BLaER1 treated with 17β-estradiol and CSF1 and Interleukin-3, amounts not matched to agents 10 nM and 100 nM (cell line): ENCODE data around the gene SERPINB8.

Experiments used
- H3K27ac ChIP-seq, 11 experiments: shearing (Covaris generic); formaldehyde crosslinking; 2 replicates each; pipeline ENCODE4 v1.8.1; 2022
- H3K27me3 ChIP-seq, 11 experiments: shearing (Covaris generic); formaldehyde crosslinking; 2 replicates each; pipeline ENCODE4 v1.8.1; 2022
- H3K36me3 ChIP-seq, 11 experiments: shearing (Covaris generic); formaldehyde crosslinking; 2 replicates each; pipeline ENCODE4 v1.8.1; 2022
- H3K4me1 ChIP-seq, 10 experiments: shearing (Covaris generic); formaldehyde crosslinking; 2 replicates each; pipeline ENCODE4 v1.8.1; 2022
- H3K4me2 ChIP-seq, 11 experiments: shearing (Covaris generic); formaldehyde crosslinking; 2 replicates each; pipeline ENCODE4 v1.8.1; 2022
- H3K4me3 ChIP-seq, 10 experiments: shearing (Covaris generic); formaldehyde crosslinking; 2 replicates each; pipeline ENCODE4 v1.8.1; 2022
- H3K9ac ChIP-seq, 11 experiments: shearing (Covaris generic); formaldehyde crosslinking; 2 replicates each; pipeline ENCODE4 v1.8.1; 2022
- H3K9me3 ChIP-seq, 11 experiments: shearing (Covaris generic); formaldehyde crosslinking; replicated peaks in 1 of 11; 2 replicates each; pipeline ENCODE4 v1.8.1; 2022
- H4K20me1 ChIP-seq, 11 experiments: shearing (Covaris generic); formaldehyde crosslinking; 2 replicates each; pipeline ENCODE4 v1.8.1; 2022
- Cebpa-rat ChIP-seq, 11 experiments: shearing (Covaris generic); IDR thresholded peaks; 2 replicates each; pipeline ENCODE4 v1.8.1; 2022

Gene SERPINB8

GRCh38 chr18:63962137-63962536 is 7.7 kb upstream of the SERPINB8 start:
- TF ChIP-seq Cebpa-rat (IDR thresholded peaks at IDR 0.05) = no peak
- Histone ChIP-seq H3K4me3 (no peak overlapping the region), H4K20me1 (no peaks in the 10 kb centered on the region), H3K9ac (no peak overlapping the region), H3K9me3 (0 out of 22 replicates have a peak, but pooled peaks cover 0 to 3% (median 0%) of the 10 kb centered on the region in 11 experiments), H3K4me2 (peak overlapping the region in 2 of 11 experiments; percentile 38 to 39; a peak in 2 of 22 replicates), H3K27ac (no peak overlapping the region), H3K27me3 (no peaks in the 10 kb centered on the region), H3K4me1 (peaks cover 0 to 28% (median 7%) of the 10 kb centered on the region in 10 experiments; a peak in 12 of 20 replicates), H3K36me3 (no peaks in the 10 kb centered on the region)

GRCh38 chr18:63963615-63964256 is 6.1 kb upstream of the SERPINB8 start:
- Histone ChIP-seq H3K27me3 (no peaks in the 10 kb centered on the region), H3K27ac (no peak overlapping the region), H3K4me3 (no peak overlapping the region), H4K20me1 (no peaks in the 10 kb centered on the region), H3K9ac (no peak overlapping the region), H3K9me3 (0 out of 22 replicates have a peak, but pooled peaks cover 0 to 3% (median 0%) of the 10 kb centered on the region in 11 experiments), H3K4me1 (peaks cover 0 to 44% (median 20%) of the 10 kb centered on the region in 10 experiments; a peak in 15 of 20 replicates), H3K36me3 (no peaks in the 10 kb centered on the region), H3K4me2 (peak overlapping the region in 1 of 11 experiments; percentile 27; a peak in 1 of 22 replicates)
- TF ChIP-seq Cebpa-rat (IDR thresholded peaks at IDR 0.05) = no peak

- Histone ChIP-seq H3K4me3 (no peak overlapping the region), H3K4me2 (no peak overlapping the region), H3K9ac (no peak overlapping the region), H3K9me3 (no peaks in the 10 kb centered on the region), H3K27ac (no peak overlapping the region), H4K20me1 (no peaks in the 10 kb centered on the region), H3K36me3 (no peaks in the 10 kb centered on the region), H3K27me3 (no peaks in the 10 kb centered on the region), H3K4me1 (peaks cover 8 to 54% (median 31%) of the 10 kb centered on the region in 10 experiments)
- no peak for TF ChIP-seq Cebpa-rat (IDR thresholded peaks at IDR 0.05)
Measured at GRCh38 chr18:63964908-63965307, 5.0 kb upstream of the SERPINB8 start.

GRCh38 chr18:63965716-63966330 is 4.1 kb upstream of the SERPINB8 start:
- TF ChIP-seq Cebpa-rat (IDR thresholded peaks at IDR 0.05) = no peak
- Histone ChIP-seq H3K4me3 (no peak overlapping the region), H3K27ac (no peak overlapping the region), H3K36me3 (no peaks in the 10 kb centered on the region), H3K4me2 (no peak overlapping the region), H3K9ac (no peak overlapping the region), H3K9me3 (no peaks in the 10 kb centered on the region), H4K20me1 (peaks cover 0 to 2% (median 0%) of the 10 kb centered on the region in 11 experiments; a peak in 2 of 22 replicates), H3K27me3 (no peaks in the 10 kb centered on the region), H3K4me1 (peaks cover 10 to 54% (median 31%) of the 10 kb centered on the region in 10 experiments)

GRCh38 chr18:63970809-63971205 is 926 bp downstream of the SERPINB8 start:
- peak overlapping the region; percentile 85 to 98 (median 95) for H3K9ac ChIP-seq
- H3K27ac ChIP-seq = peak overlapping the region; percentile 93 to 99 (median 96)
- H3K4me3 ChIP-seq = peak overlapping the region; percentile 71 to 97 (median 90)
- peaks cover 0 to 20% (median 0%) of the 10 kb centered on the region in 11 experiments; a peak in 7 of 22 replicates for H4K20me1 ChIP-seq
- TF ChIP-seq Cebpa-rat (IDR thresholded peaks at IDR 0.05) = no peak
- H3K4me2 ChIP-seq = peak overlapping the region; percentile 85 to 99 (median 94)
- H3K27me3 ChIP-seq = no peaks in the 10 kb centered on the region
- peaks cover 0 to 12% (median 5%) of the 10 kb centered on the region in 11 experiments; a peak in 6 of 22 replicates for H3K36me3 ChIP-seq
- H3K4me1 ChIP-seq = peaks cover 34 to 75% (median 63%) of the 10 kb centered on the region in 10 experiments
- peaks cover 0 to 8% (median 0%) of the 10 kb centered on the region in 11 experiments; a peak in 3 of 22 replicates for H3K9me3 ChIP-seq

GRCh38 chr18:63971320-63972001 is 1.6 kb downstream of the SERPINB8 start:
- no peak for TF ChIP-seq Cebpa-rat (IDR thresholded peaks at IDR 0.05)
- Histone ChIP-seq H3K4me1 (peaks cover 40 to 79% (median 70%) of the 10 kb centered on the region in 10 experiments), H3K27ac (peak overlapping the region; percentile 93 to 99 (median 96); a peak in 21 of 22 replicates), H3K9me3 (peaks cover 0 to 8% (median 0%) of the 10 kb centered on the region in 11 experiments; a peak in 3 of 22 replicates), H3K4me3 (peak overlapping the region; percentile 71 to 97 (median 90)), H3K36me3 (peaks cover 0 to 12% (median 5%) of the 10 kb centered on the region in 11 experiments; a peak in 6 of 22 replicates), H3K4me2 (peak overlapping the region; percentile 85 to 99 (median 94)), H4K20me1 (peaks cover 0 to 26% (median 3%) of the 10 kb centered on the region in 11 experiments; a peak in 10 of 22 replicates), H3K27me3 (no peaks in the 10 kb centered on the region), H3K9ac (peak overlapping the region; percentile 85 to 98 (median 95); a peak in 21 of 22 replicates)

- peak overlapping the region in 8 of 10 experiments; percentile 74 to 97 (median 93); a peak in 12 of 20 replicates for H3K4me3 ChIP-seq
- TF ChIP-seq Cebpa-rat (IDR thresholded peaks at IDR 0.05) = no peak
- no peaks in the 10 kb centered on the region for H3K27me3 ChIP-seq
- peaks cover 0 to 32% (median 7%) of the 10 kb centered on the region in 11 experiments; a peak in 12 of 22 replicates for H4K20me1 ChIP-seq
- peak overlapping the region in 3 of 11 experiments; percentile 95 to 99 (median 97); a peak in 3 of 22 replicates for H3K27ac ChIP-seq
- no peak overlapping the region; a peak in 1 of 22 replicates for H3K9ac ChIP-seq
- H3K4me1 ChIP-seq = peaks cover 42 to 79% (median 72%) of the 10 kb centered on the region in 10 experiments
- H3K36me3 ChIP-seq = peaks cover 0 to 12% (median 5%) of the 10 kb centered on the region in 11 experiments; a peak in 6 of 22 replicates
- H3K9me3 ChIP-seq = peaks cover 0 to 8% (median 0%) of the 10 kb centered on the region in 11 experiments; a peak in 3 of 22 replicates
- peak overlapping the region; percentile 85 to 99 (median 94) for H3K4me2 ChIP-seq
Measured at GRCh38 chr18:63972002-63972376, 2.1 kb downstream of the SERPINB8 start.

GRCh38 chr18:63974991-63975390 is 5.1 kb downstream of the SERPINB8 start:
- no peaks in the 10 kb centered on the region for H3K27me3 ChIP-seq
- TF ChIP-seq Cebpa-rat (IDR thresholded peaks at IDR 0.05) = no peak
- H3K4me1 ChIP-seq = peaks cover 38 to 80% (median 58%) of the 10 kb centered on the region in 10 experiments
- peaks cover under 1 to 32% (median 18%) of the 10 kb centered on the region in 11 experiments; a peak in 20 of 22 replicates for H3K36me3 ChIP-seq
- H3K4me2 ChIP-seq = peak overlapping the region; percentile 51 to 97 (median 73)
- H3K9me3 ChIP-seq = peaks cover 0 to 8% (median 0%) of the 10 kb centered on the region in 11 experiments; a peak in 3 of 22 replicates
- peak overlapping the region in 5 of 10 experiments; percentile 8 to 55 (median 33); a peak in 9 of 20 replicates for H3K4me3 ChIP-seq
- H3K9ac ChIP-seq = peak overlapping the region in 6 of 11 experiments; percentile 52 to 66 (median 58); a peak in 9 of 22 replicates
- peak overlapping the region in 9 of 11 experiments; percentile 24 to 80 (median 67); a peak in 15 of 22 replicates for H3K27ac ChIP-seq
- H4K20me1 ChIP-seq = peaks cover 0 to 62% (median 34%) of the 10 kb centered on the region in 11 experiments; a peak in 19 of 22 replicates
